HepG2 (cell line): Measurements from ENCODE around the gene PRKCE. TPM values are rescaled to one million over a fixed set of nuclear protein-coding genes. Genes with fewer than 3 reads are reported as not detected.

Source experiments
- CCDC6 ChIP-seq: sonication (generic); formaldehyde crosslinking; IDR thresholded peaks from 2 replicates; pipeline ENCODE4 v1.8.1; 2022; ENCODE audit warnings: mild to moderate bottlenecking, missing genetic modification reagents, moderate library complexity
- CENPT ChIP-seq: sonication (generic); formaldehyde crosslinking; IDR thresholded peaks from 2 replicates; pipeline ENCODE4 v1.8.0; 2022; ENCODE audit warnings: low read depth, mild to moderate bottlenecking, moderate library complexity, missing genetic modification reagents
- KLF13 ChIP-seq: sonication (generic); formaldehyde crosslinking; IDR thresholded peaks from 2 replicates; pipeline ENCODE4 v1.4.0; 2020; ENCODE audit warnings: mild to moderate bottlenecking, missing genetic modification reagents
- MXD3 ChIP-seq: IDR thresholded peaks from 2 replicates; pipeline ENCODE4 v1.6.1; 2016; ENCODE audit warnings: mild to moderate bottlenecking, missing biosample characterization, missing genetic modification reagents
- NFIC ChIP-seq: IDR thresholded peaks from 2 replicates; pipeline ENCODE4 v1.6.1; 2012; ENCODE audit warnings: mild to moderate bottlenecking, low read length, inconsistent platforms
- PHF5A ChIP-seq: IDR thresholded peaks from one replicate; pipeline ENCODE4 v1.6.1; 2018; ENCODE audit warnings: low read depth, missing genetic modification reagents; ENCODE audit not compliant: unreplicated experiment
- SMAD1 ChIP-seq: sonication (generic); formaldehyde crosslinking; IDR thresholded peaks from 2 replicates; pipeline ENCODE4 v1.4.0; 2020; ENCODE audit warnings: missing genetic modification reagents, low read depth, mild to moderate bottlenecking, borderline replicate concordance
- SNAPC4 ChIP-seq: sonication (generic); formaldehyde crosslinking; IDR thresholded peaks from 2 replicates; pipeline ENCODE4 v1.4.0; 2020; ENCODE audit warnings: mild to moderate bottlenecking, missing genetic modification reagents
- SRSF1 ChIP-seq: fragments of 200-400 bp; formaldehyde crosslinking; optimal IDR thresholded peaks from 2 replicates; pipeline ENCODE3; 2017; ENCODE audit warnings: mild to moderate bottlenecking, low read depth, low read length, moderate library complexity
- TEAD3 ChIP-seq: optimal IDR thresholded peaks from 2 replicates; pipeline ENCODE3; 2016; ENCODE audit warnings: borderline replicate concordance
- YY1 ChIP-seq: IDR thresholded peaks from 2 replicates; pipeline ENCODE4 v1.6.1; 2011; ENCODE audit warnings: low read length, low read depth, moderate library complexity, mild to moderate bottlenecking; ENCODE audit not compliant: insufficient read depth, insufficient replicate concordance
- ZBTB4 ChIP-seq: sonication (generic); formaldehyde crosslinking; IDR thresholded peaks from 2 replicates; pipeline ENCODE4 v1.4.0; 2020; ENCODE audit warnings: missing genetic modification reagents, mild to moderate bottlenecking, borderline replicate concordance
- ZNF160 ChIP-seq: sonication (generic); formaldehyde crosslinking; IDR thresholded peaks from 2 replicates; pipeline ENCODE4 v1.8.0; 2022; ENCODE audit warnings: mild to moderate bottlenecking, inconsistent platforms, missing genetic modification reagents
- ZNF260 ChIP-seq: sonication (generic); formaldehyde crosslinking; IDR thresholded peaks from 2 replicates; pipeline ENCODE4 v1.4.0; 2020; ENCODE audit warnings: missing genetic modification reagents, low read depth, mild to moderate bottlenecking, borderline replicate concordance
- ZNF34 ChIP-seq: sonication (generic); formaldehyde crosslinking; IDR thresholded peaks from 2 replicates; pipeline ENCODE4 v1.4.0; 2020; ENCODE audit warnings: mild to moderate bottlenecking, missing genetic modification reagents, borderline replicate concordance
- ZNF383 ChIP-seq: sonication (generic); formaldehyde crosslinking; IDR thresholded peaks from 2 replicates; pipeline ENCODE4 v1.4.0; 2020; ENCODE audit warnings: missing genetic modification reagents, mild to moderate bottlenecking, borderline replicate concordance
- ZNF558 ChIP-seq: sonication (generic); formaldehyde crosslinking; IDR thresholded peaks from 2 replicates; pipeline ENCODE4 v1.9.0; 2022; ENCODE audit warnings: mild to moderate bottlenecking, missing genetic modification reagents, borderline replicate concordance
- ZNF563 ChIP-seq: sonication (generic); formaldehyde crosslinking; IDR thresholded peaks from 2 replicates; pipeline ENCODE4 v1.8.0; 2022; ENCODE audit warnings: mild to moderate bottlenecking, moderate library complexity, missing genetic modification reagents
- ZNF652 ChIP-seq: IDR thresholded peaks from 2 replicates; pipeline ENCODE4 v1.6.1; 2016; ENCODE audit warnings: low read depth, borderline replicate concordance
- ZNF768 ChIP-seq: sonication (generic); formaldehyde crosslinking; IDR thresholded peaks from 2 replicates; pipeline ENCODE4 v1.4.0; 2020; ENCODE audit warnings: missing genetic modification reagents
- ZNF777 ChIP-seq: sonication (generic); formaldehyde crosslinking; IDR thresholded peaks from 2 replicates; pipeline ENCODE4 v1.4.0; 2020; ENCODE audit warnings: missing genetic modification reagents
- ZNF839 ChIP-seq: sonication (generic); formaldehyde crosslinking; IDR thresholded peaks from 2 replicates; pipeline ENCODE4 v1.4.0; 2020; ENCODE audit warnings: missing genetic modification reagents, mild to moderate bottlenecking, borderline replicate concordance
- polyA plus RNA-seq, 8 experiments: library from polyadenylated mRNA; depleted of rRNA in 3 of 8; stranded (reverse) in 7 of 8; unstranded in 1 of 8; fragments of >200 nt; fragmentation: Illumina TruSeq in 4 of 8; extraction: Trizol in 4 of 8; gene quantifications; 2 replicates each; pipeline versions ENCODE4 v1.2.1 to v1.2.3, GENCODE V29; 2011 to 2016; ENCODE audit warnings: low read depth in 4 of 8, missing spikeins in 1 of 8, mixed read lengths in 1 of 8; ENCODE audit not compliant: insufficient read depth in 1 of 8
- total RNA-seq, 5 experiments: library from RNA; depleted of rRNA; stranded (reverse); fragments of >200 nt; fragmentation: Illumina TruSeq; extraction: Trizol; gene quantifications; 2 replicates each; pipeline ENCODE4 v1.2.3, GENCODE V29; 2016; ENCODE audit warnings: low read depth in 1 of 5

Gene PRKCE
- total and polyA plus RNA-seq, 2 of the 13 experiments (the other 11 are each of a cell fraction or from before 2014, with no cell fraction given) = 1.0 to 3.9 TPM

- TF ChIP-seq ZNF839 (CRISPR knock-in tag) (peak; percentile 31; the same call in 1 of the 2 replicates), PHF5A (CRISPR knock-in tag) (no peak), CCDC6 (CRISPR knock-in tag) (peak; percentile 83), ZNF768 (no peak), KLF13 (no peak), ZNF777 (CRISPR knock-in tag) (peak; percentile 85), SNAPC4 (CRISPR knock-in tag) (no peak), SMAD1 (peak; percentile 41; the same call in 1 of the 2 replicates), NFIC (no peak), CENPT (0 out of 2 replicates have a peak, but pooled peaks have one; percentile 79), SRSF1 (no peak), ZNF260 (CRISPR knock-in tag) (no peak), ZBTB4 (CRISPR knock-in tag) (no peak; the same call in 1 of the 2 replicates), ZNF160 (CRISPR knock-in tag) (no peak; the same call in none of the 2 replicates), MXD3 (CRISPR knock-in tag) (no peak), YY1 (peak; percentile 10), TEAD3 (CRISPR knock-in tag) (peak; percentile 83), ZNF563 (CRISPR knock-in tag) (peak; percentile 92), ZNF558 (peak; percentile 37; the same call in 1 of the 2 replicates), ZNF34 (no peak), ZNF652 (CRISPR knock-in tag) (no peak), ZNF383 (CRISPR knock-in tag) (no peak)
Measured at GRCh38 chr2:45650851-45651414, 542 bp upstream of the PRKCE start (continued).
